CD4-positive, alpha-beta T cell treated with Interleukin-2 at 100 ng/mL for 4 hours (primary cell): ENCODE results near the gene CLVS2.

Source experiments
- DNase-seq: peaks from one replicate; pipeline ENCODE4 v3.0.0-alpha.2; 2020; ENCODE audit warnings: low spot score

Gene CLVS2

GRCh38 chr6:123027408-123027807 lies 31.4 kb downstream of the CLVS2 start:
- no peak for DNase-seq

GRCh38 chr6:123028263-123028662 lies 32.2 kb downstream of the CLVS2 start:
- DNase-seq = no peak

- DNase-seq = no peak
Observed at GRCh38 chr6:123030282-123030681, 34.2 kb downstream of the CLVS2 start.

GRCh38 chr6:123036648-123037047 lies 40.6 kb downstream of the CLVS2 start:
- DNase-seq = no peak

- no peak for DNase-seq
Observed at GRCh38 chr6:123039431-123039830, 43.4 kb downstream of the CLVS2 start.

GRCh38 chr6:123042401-123042800 lies 46.4 kb downstream of the CLVS2 start:
- DNase-seq = no peak

GRCh38 chr6:123044341-123044860 lies 48.4 kb downstream of the CLVS2 start:
- DNase-seq = no peak

- no peak for DNase-seq
Observed at GRCh38 chr6:123053602-123054225, 57.7 kb downstream of the CLVS2 start.

- DNase-seq = no peak
Observed at GRCh38 chr6:123055256-123055655, 59.2 kb downstream of the CLVS2 start.

GRCh38 chr6:123062670-123063069 lies 66.6 kb downstream of the CLVS2 start:
- no peak for DNase-seq

- DNase-seq = no peak
Observed at GRCh38 chr6:123064038-123064437, 68.0 kb downstream of the CLVS2 start.

GRCh38 chr6:123074616-123075015 lies 78.6 kb downstream of the CLVS2 start:
- no peak for DNase-seq

- no peak for DNase-seq
Observed at GRCh38 chr6:123085403-123085802, 89.4 kb downstream of the CLVS2 start.

- no peak for DNase-seq
Observed at GRCh38 chr6:123089226-123089625, 93.2 kb downstream of the CLVS2 start.

GRCh38 chr6:123091091-123091895 lies 95.3 kb downstream of the CLVS2 start:
- no peak for DNase-seq

- DNase-seq = no peak
Observed at GRCh38 chr6:123091896-123092271, 95.8 kb downstream of the CLVS2 start.

- no peak for DNase-seq
Observed at GRCh38 chr6:123094795-123095194, 98.8 kb downstream of the CLVS2 start.

GRCh38 chr6:123105561-123105960 lies 109.5 kb downstream of the CLVS2 start:
- DNase-seq = no peak

GRCh38 chr6:123116370-123116769 lies 120.3 kb downstream of the CLVS2 start:
- DNase-seq = no peak

GRCh38 chr6:123117145-123117908 lies 121.3 kb downstream of the CLVS2 start:
- no peak for DNase-seq

- DNase-seq = no peak
Observed at GRCh38 chr6:123118811-123119210, 122.8 kb downstream of the CLVS2 start.
